Left colon (tissue), 2 donors: ENCODE results near the gene PUSL1. TPM values are rescaled to one million over a fixed set of nuclear protein-coding genes. Genes with fewer than 3 reads are reported as not detected.

Source experiments
- ATAC-seq: fragments of 200-7000 bp; cut with Tn5 transposase; one replicate; pipeline ENCODE4 v1.9.1; 2020; ENCODE audit warnings: mild to moderate bottlenecking, moderate library complexity
- DNase-seq, 2 donors: peaks; one replicate each; pipeline ENCODE4 v3.0.0-alpha.2; 2020
- intact Hi-C, 2 donors: fragments of 100-400 bp; cut with DNase I in 1 of 2; cut with micrococcal nuclease in 1 of 2; formaldehyde crosslinking; loops; one replicate each; pipeline versions ENCODE4 v1.11.2 to v1.14.0; 2022; cut with DNase I, micrococcal nuclease
- long read RNA-seq: library from polyadenylated mRNA; unstranded; transcript quantifications from one replicate; pipeline ENCODE4 v2.0.0, GENCODE V29; 2021
- total RNA-seq, 2 donors: library from RNA; stranded (reverse); fragmentation: NEBNext Ultra II Directional; extraction: Animal tissue kit (Norgen Biotek cat#: 25700); gene quantifications; one replicate each; pipeline ENCODE4 v1.2.1, GENCODE V29; 2021
- donor health status: DM: no; HTN: no; CAD: no.
- donor health status: DM: yes; HTN: yes; CAD: no.

Gene PUSL1
- total RNA-seq: 10 to 100 TPM; 15.5 to 18.7 TPM
- long read RNA-seq, transcript PUSL1-201 (8 exons, 1,287 nt): major isoform, 13 of 28 reads
- long read RNA-seq, partial matches to known transcripts: 3 of 28 reads
- long read RNA-seq, other reads (novel, unspliced or antisense): 12 of 28 reads

GRCh38 chr1:1307923-1308755 is at the start of gene PUSL1, which contains the start of gene ACAP3:
PUSL1 (plus strand) TSS chr1:1308597; CDS start chr1:1308644, 47 bp downstream.
ACAP3 (minus strand) TSS chr1:1307930; CDS start chr1:1307815, 115 bp downstream.
- intact Hi-C loops: no loop called here
- DNase-seq (peak; percentile 88 to 89), ATAC-seq (peak; percentile 65)

- intact Hi-C loops: no loop called here
- ATAC-seq (no peak), DNase-seq (no peak)
These were observed 49.3 kb upstream of the PUSL1 start for GRCh38 chr1:1259119-1259488.

GRCh38 chr1:1259540-1259939 is 48.9 kb upstream of the PUSL1 start:
- no peak for ATAC-seq
- intact Hi-C loops: no loop called here
- DNase-seq: no peak

GRCh38 chr1:1259951-1260600 is 48.3 kb upstream of the PUSL1 start:
- intact Hi-C loops: no loop called here
- no peak for ATAC-seq

GRCh38 chr1:1260843-1261560 is 47.4 kb upstream of the PUSL1 start:
- DNase-seq (no peak), ATAC-seq (no peak)
- intact Hi-C loops: no loop called here

More at GRCh38 chr1:1259951-1260600, 48.3 kb upstream of the PUSL1 start:
- DNase-seq: no peak

GRCh38 chr1:1262071-1262470 is 46.3 kb upstream of the PUSL1 start:
- ATAC-seq (no peak), DNase-seq (no peak)
- intact Hi-C loops: no loop called here

GRCh38 chr1:1262758-1263157 is 45.6 kb upstream of the PUSL1 start:
- DNase-seq (no peak), ATAC-seq (no peak)

GRCh38 chr1:1264026-1264425 is 44.4 kb upstream of the PUSL1 start:
- ATAC-seq (no peak), DNase-seq (no peak)
- intact Hi-C loops: no loop called here

More at GRCh38 chr1:1262758-1263157, 45.6 kb upstream of the PUSL1 start:
- intact Hi-C loops: no loop called here

GRCh38 chr1:1264868-1265272 is 43.5 kb upstream of the PUSL1 start:
- ATAC-seq (peak; percentile 27), DNase-seq (no peak)
- intact Hi-C loops: no loop called here

- ATAC-seq (no peak), DNase-seq (no peak)
- intact Hi-C loops: no loop called here
These were observed 40.7 kb upstream of the PUSL1 start for GRCh38 chr1:1267488-1268283.

GRCh38 chr1:1268284-1268682 is 40.1 kb upstream of the PUSL1 start:
- intact Hi-C loops: no loop called here
- no peak for DNase-seq
- no peak for ATAC-seq

- intact Hi-C loops: no loop called here
- DNase-seq (no peak), ATAC-seq (no peak)
These were observed 37.6 kb upstream of the PUSL1 start for GRCh38 chr1:1270813-1271212.

GRCh38 chr1:1272341-1273208 is 35.8 kb upstream of the PUSL1 start:
- peak; percentile 75 for ATAC-seq
- peak; percentile 66 to 84 for DNase-seq
- intact Hi-C loops: no loop called here

GRCh38 chr1:1273209-1273511 is 35.2 kb upstream of the PUSL1 start:
- ATAC-seq (peak; percentile 2), DNase-seq (no peak)
- intact Hi-C loops: no loop called here

GRCh38 chr1:1273512-1274298 is 34.7 kb upstream of the PUSL1 start, which contains the start of gene UBE2J2:
UBE2J2 (minus strand) TSS chr1:1273854; CDS start chr1:1267992, 5,862 bp downstream.
- intact Hi-C loops: no loop called here
- ATAC-seq: peak; percentile 86
- DNase-seq: peak; percentile 96 to 97

GRCh38 chr1:1274299-1274930 is 34.0 kb upstream of the PUSL1 start:
- intact Hi-C loops: no loop called here
- ATAC-seq (no peak), DNase-seq (no peak)
